ENCODE data around the gene PLSCR2.

PLSCR2 gene

GRCh38 chr3:146496726-146497125 lies 27.4 kb upstream of the PLSCR2 start:
- Histone ChIP-seq H3K4me3 (IDR thresholded peaks at IDR 0.05; ENCODE audit: insufficient read depth, low read depth, low read length) (no peak overlapping the region), H2AFZ (ENCODE audit: low read depth) (no peak overlapping the region), H3K36me3 (ENCODE audit: insufficient read depth) (no peaks in the 10 kb centered on the region), H3K4me1 (ENCODE audit: low read depth, poor library complexity, severe bottlenecking) (no peaks in the 10 kb centered on the region), H3K4me2 (no peak overlapping the region), H3K9ac (no peak overlapping the region), H4K20me1 (ENCODE audit: insufficient read depth) (no peaks in the 10 kb centered on the region), H3K27me3 (ENCODE audit: insufficient read depth, low read depth) (no peaks in the 10 kb centered on the region), H3K79me2 (ENCODE audit: insufficient read depth, low read depth) (no peaks in the 10 kb centered on the region), H3K27ac (no peak overlapping the region)
- no peak for TF ChIP-seq CTCF (conservative IDR thresholded peaks at IDR 0.05; ENCODE audit: low read depth, low read length)

GRCh38 chr3:146496251-146496650 lies 26.9 kb upstream of the PLSCR2 start:
- Histone ChIP-seq H3K4me2 (no peak overlapping the region), H3K4me1 (ENCODE audit: low read depth, poor library complexity, severe bottlenecking) (no peaks in the 10 kb centered on the region), H3K4me3 (IDR thresholded peaks at IDR 0.05; ENCODE audit: insufficient read depth, low read depth, low read length) (no peak overlapping the region), H3K36me3 (ENCODE audit: insufficient read depth) (no peaks in the 10 kb centered on the region), H3K79me2 (ENCODE audit: insufficient read depth, low read depth) (no peaks in the 10 kb centered on the region), H2AFZ (ENCODE audit: low read depth) (no peak overlapping the region), H3K27me3 (ENCODE audit: insufficient read depth, low read depth) (no peaks in the 10 kb centered on the region), H4K20me1 (ENCODE audit: insufficient read depth) (no peaks in the 10 kb centered on the region), H3K27ac (no peak overlapping the region), H3K9ac (no peak overlapping the region)
- TF ChIP-seq CTCF (conservative IDR thresholded peaks at IDR 0.05; ENCODE audit: low read depth, low read length): no peak

- TF ChIP-seq CTCF (conservative IDR thresholded peaks at IDR 0.05; ENCODE audit: low read depth, low read length): no peak
- no peaks in the 10 kb centered on the region for H3K27me3 ChIP-seq (ENCODE audit: insufficient read depth, low read depth)
- no peaks in the 10 kb centered on the region for H3K79me2 ChIP-seq (ENCODE audit: insufficient read depth, low read depth)
- no peak overlapping the region for H2AFZ ChIP-seq (ENCODE audit: low read depth)
- no peak overlapping the region for H3K9ac ChIP-seq
- no peak overlapping the region for H3K4me2 ChIP-seq
- H3K27ac ChIP-seq: no peak overlapping the region
- no peaks in the 10 kb centered on the region for H4K20me1 ChIP-seq (ENCODE audit: insufficient read depth)
- H3K36me3 ChIP-seq (ENCODE audit: insufficient read depth): no peaks in the 10 kb centered on the region
- H3K4me3 ChIP-seq (IDR thresholded peaks at IDR 0.05; ENCODE audit: insufficient read depth, low read depth, low read length): no peak overlapping the region
- H3K4me1 ChIP-seq (ENCODE audit: low read depth, poor library complexity, severe bottlenecking): no peaks in the 10 kb centered on the region
Observed at GRCh38 chr3:146493761-146494160, 24.4 kb upstream of the PLSCR2 start.

- Histone ChIP-seq H3K27me3 (ENCODE audit: insufficient read depth, low read depth) (no peaks in the 10 kb centered on the region), H3K79me2 (ENCODE audit: insufficient read depth, low read depth) (no peaks in the 10 kb centered on the region), H3K36me3 (ENCODE audit: insufficient read depth) (no peaks in the 10 kb centered on the region), H3K4me2 (no peak overlapping the region), H3K4me1 (ENCODE audit: low read depth, poor library complexity, severe bottlenecking) (no peaks in the 10 kb centered on the region), H2AFZ (ENCODE audit: low read depth) (no peak overlapping the region), H4K20me1 (ENCODE audit: insufficient read depth) (no peaks in the 10 kb centered on the region), H3K4me3 (IDR thresholded peaks at IDR 0.05; ENCODE audit: insufficient read depth, low read depth, low read length) (no peak overlapping the region), H3K27ac (no peak overlapping the region), H3K9ac (no peak overlapping the region)
- no peak for TF ChIP-seq CTCF (conservative IDR thresholded peaks at IDR 0.05; ENCODE audit: low read depth, low read length)
Observed at GRCh38 chr3:146493221-146493620, 23.9 kb upstream of the PLSCR2 start.

- no peaks in the 10 kb centered on the region for H3K79me2 ChIP-seq (ENCODE audit: insufficient read depth, low read depth)
- no peaks in the 10 kb centered on the region for H3K4me1 ChIP-seq (ENCODE audit: low read depth, poor library complexity, severe bottlenecking)
- H3K4me2 ChIP-seq: no peak overlapping the region
- H3K27ac ChIP-seq: no peak overlapping the region
- H3K36me3 ChIP-seq (ENCODE audit: insufficient read depth): no peaks in the 10 kb centered on the region
- no peak overlapping the region for H3K4me3 ChIP-seq (IDR thresholded peaks at IDR 0.05; ENCODE audit: insufficient read depth, low read depth, low read length)
- no peak overlapping the region for H3K9ac ChIP-seq
- TF ChIP-seq CTCF (conservative IDR thresholded peaks at IDR 0.05; ENCODE audit: low read depth, low read length): no peak
- H2AFZ ChIP-seq (ENCODE audit: low read depth): no peak overlapping the region
- H4K20me1 ChIP-seq (ENCODE audit: insufficient read depth): no peaks in the 10 kb centered on the region
- H3K27me3 ChIP-seq (ENCODE audit: insufficient read depth, low read depth): no peaks in the 10 kb centered on the region
Observed at GRCh38 chr3:146491303-146491702, 21.9 kb upstream of the PLSCR2 start.
